Hematopoietic multipotent progenitor cell treated with erythropoietin and hydrocortisone succinate and interleukin-3 and kit ligand, for 6 days (in vitro differentiated cells): ENCODE results near the gene UBA52.
"Not testable (repeated sequence)": the region's sequence is repeated elsewhere in the genome, so short reads cannot be mapped to it uniquely, and the experiment has no call there.

Experiments used
- DNase-seq: peaks from one replicate; pipeline ENCODE4 v3.0.0-alpha.2; 2015

Gene UBA52

GRCh38 chr19:18571564-18572344 lies at the start of gene UBA52:
Gene UBA52, plus strand, starts transcription at chr19:18571857. Its CDS starts 1,444 bp downstream, at chr19:18573301.
- DNase-seq, result peak; percentile 99

GRCh38 chr19:18522124-18522861 lies 49.4 kb upstream of the UBA52 start:
- peak; percentile 100 for DNase-seq

- DNase-seq, result not testable (repeated sequence)
Observed at GRCh38 chr19:18522862-18523440, 48.7 kb upstream of the UBA52 start.

GRCh38 chr19:18523841-18524240 lies 47.8 kb upstream of the UBA52 start:
- DNase-seq, result no peak

- DNase-seq, result no peak
Observed at GRCh38 chr19:18526316-18526715, 45.3 kb upstream of the UBA52 start.

GRCh38 chr19:18529782-18530181 lies 41.9 kb upstream of the UBA52 start:
- no peak for DNase-seq

- DNase-seq, result no peak
Observed at GRCh38 chr19:18531485-18531884, 40.2 kb upstream of the UBA52 start.

GRCh38 chr19:18532168-18532890 lies 39.3 kb upstream of the UBA52 start:
- no peak for DNase-seq

- no peak for DNase-seq
Observed at GRCh38 chr19:18533058-18533457, 38.6 kb upstream of the UBA52 start.

- DNase-seq, result no peak
Observed at GRCh38 chr19:18536475-18536874, 35.2 kb upstream of the UBA52 start.

GRCh38 chr19:18537431-18537830 lies 34.2 kb upstream of the UBA52 start:
- no peak for DNase-seq

- no peak for DNase-seq
Observed at GRCh38 chr19:18538115-18538514, 33.5 kb upstream of the UBA52 start.

- no peak for DNase-seq
Observed at GRCh38 chr19:18539372-18539771, 32.3 kb upstream of the UBA52 start.

GRCh38 chr19:18540200-18540599 lies 31.5 kb upstream of the UBA52 start:
- DNase-seq, result not testable (repeated sequence)

- peak; percentile 20 for DNase-seq
Observed at GRCh38 chr19:18541258-18541991, 30.2 kb upstream of the UBA52 start.

- DNase-seq, result peak; percentile 48
Observed at GRCh38 chr19:18541992-18542940, 29.4 kb upstream of the UBA52 start.

- DNase-seq, result peak; percentile 97
Observed at GRCh38 chr19:18542941-18543813, 28.5 kb upstream of the UBA52 start, which contains the start of gene FKBP8. Gene FKBP8, minus strand, starts transcription at chr19:18543573. Its CDS starts 1,603 bp downstream, at chr19:18541970.

GRCh38 chr19:18543814-18544475 lies 27.7 kb upstream of the UBA52 start:
- peak; percentile 100 for DNase-seq

- no peak for DNase-seq
Observed at GRCh38 chr19:18551631-18552030, 20.0 kb upstream of the UBA52 start.
